ENCODE data around the gene ARHGEF5. TPM values are rescaled to one million over a fixed set of nuclear protein-coding genes. Genes with fewer than 3 reads are reported as not detected.
A peak's percentile ranks its signal among the peaks of the same experiment; 100 is the strongest.

ARHGEF5 gene
- total and polyA plus RNA-seq, 2 donors from 2014 or later: 15.2 to 43.5 TPM

DNA sequence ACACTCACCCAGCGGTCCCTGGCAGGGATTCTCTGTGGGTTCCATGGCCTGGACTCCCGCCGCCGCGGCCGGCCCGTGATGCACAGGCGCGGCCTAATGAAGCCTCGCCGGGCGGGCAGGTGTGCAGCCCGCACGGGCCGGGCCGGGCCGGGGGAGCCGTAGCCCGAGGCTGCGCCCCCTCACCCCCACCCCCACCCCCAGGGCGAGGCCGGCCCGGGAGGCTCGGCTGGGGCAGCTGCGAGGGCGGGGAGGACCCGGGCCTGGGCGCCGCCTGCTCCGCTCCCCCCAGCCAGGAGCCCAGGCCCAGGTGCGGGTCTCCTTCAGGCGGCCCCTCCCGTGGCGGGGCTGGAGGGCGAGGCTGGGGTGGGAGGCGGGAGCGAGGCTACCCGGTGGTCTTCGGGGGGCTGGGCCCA, 48.5 kb downstream of the ARHGEF5 start, which contains the start of gene NOBOX:
Gene NOBOX (minus strand): TSS at position 45 of the 413 bp plus-strand sequence.
- no peak within 1 kb of the TSS for H3K27ac ChIP-seq (ENCODE audit: low read depth in 2 of 2, low read length in 2 of 2)
- DNase-seq (no peak), FAIRE-seq (no peak)
- H3K9ac ChIP-seq (ENCODE audit: low read length in 3 of 3): no peak within 1 kb of the TSS
- intact Hi-C loops (cut with DNase I): loop anchor here (5.0 kb wide), 1 partner anchor 231 kb away; no protein-coding TSS in a partner anchor
- TF ChIP-seq, protein P1, sequence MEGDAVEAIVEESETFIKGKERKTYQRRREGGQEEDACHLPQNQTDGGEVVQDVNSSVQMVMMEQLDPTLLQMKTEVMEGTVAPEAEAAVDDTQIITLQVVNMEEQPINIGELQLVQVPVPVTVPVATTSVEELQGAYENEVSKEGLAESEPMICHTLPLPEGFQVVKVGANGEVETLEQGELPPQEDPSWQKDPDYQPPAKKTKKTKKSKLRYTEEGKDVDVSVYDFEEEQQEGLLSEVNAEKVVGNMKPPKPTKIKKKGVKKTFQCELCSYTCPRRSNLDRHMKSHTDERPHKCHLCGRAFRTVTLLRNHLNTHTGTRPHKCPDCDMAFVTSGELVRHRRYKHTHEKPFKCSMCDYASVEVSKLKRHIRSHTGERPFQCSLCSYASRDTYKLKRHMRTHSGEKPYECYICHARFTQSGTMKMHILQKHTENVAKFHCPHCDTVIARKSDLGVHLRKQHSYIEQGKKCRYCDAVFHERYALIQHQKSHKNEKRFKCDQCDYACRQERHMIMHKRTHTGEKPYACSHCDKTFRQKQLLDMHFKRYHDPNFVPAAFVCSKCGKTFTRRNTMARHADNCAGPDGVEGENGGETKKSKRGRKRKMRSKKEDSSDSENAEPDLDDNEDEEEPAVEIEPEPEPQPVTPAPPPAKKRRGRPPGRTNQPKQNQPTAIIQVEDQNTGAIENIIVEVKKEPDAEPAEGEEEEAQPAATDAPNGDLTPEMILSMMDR (IDR thresholded peaks at IDR 0.05; ENCODE audit: borderline replicate concordance, extremely low read depth, insufficient read depth): no peak
- H3K4me3 ChIP-seq (ENCODE audit: low read length in 3 of 3): no peak within 1 kb of the TSS
- no peaks in the 10 kb centered on the region for H3K27me3 ChIP-seq (ENCODE audit: control insufficient read depth, insufficient read depth, low read length)
- no peaks in the 10 kb centered on the region for H3K9me3 ChIP-seq (ENCODE audit: control insufficient read depth in 2 of 3, insufficient read depth in 1 of 3, low read length in 3 of 3)
- no peaks in the 10 kb centered on the region for H3K4me1 ChIP-seq (ENCODE audit: control insufficient read depth in 2 of 3, insufficient read depth in 2 of 3, low read depth in 1 of 3, low read length in 3 of 3)
- H3K36me3 ChIP-seq (ENCODE audit: control insufficient read depth in 2 of 3, insufficient read depth in 3 of 3, low read length in 3 of 3): no peaks in the 10 kb centered on the region

DNA sequence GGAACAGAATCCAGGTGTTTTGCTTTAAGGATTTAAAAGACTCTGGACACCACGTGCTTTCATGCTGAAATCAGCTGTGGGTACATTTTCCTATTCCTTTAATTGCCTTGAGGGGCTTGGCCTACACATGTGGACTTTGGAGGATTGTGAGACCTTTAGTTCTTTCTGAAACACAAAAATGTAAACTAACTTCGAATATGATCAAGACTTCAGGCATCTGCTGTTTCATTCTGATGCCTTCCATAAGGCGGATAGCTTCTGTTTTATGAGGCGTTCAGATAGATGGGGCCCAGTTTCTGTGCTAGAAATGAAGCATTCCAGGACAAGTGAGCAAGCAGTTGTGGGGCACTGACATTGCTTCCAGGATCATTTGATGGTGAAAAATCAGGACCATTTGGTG, 49.7 kb downstream of the ARHGEF5 start:
- no peaks in the 10 kb centered on the region for H3K4me1 ChIP-seq (ENCODE audit: control insufficient read depth in 2 of 3, insufficient read depth in 2 of 3, low read depth in 1 of 3, low read length in 3 of 3)
- DNase-seq (peak in 3 of 5 donors; percentile 24 to 64 (median 60)), FAIRE-seq (no peak)
- no peak overlapping the region for H3K4me3 ChIP-seq (ENCODE audit: low read length in 3 of 3)
- H3K9ac ChIP-seq (ENCODE audit: low read length in 3 of 3): no peak overlapping the region
- intact Hi-C loops (cut with DNase I): loop anchor here (5.0 kb wide), 1 partner anchor 233 kb away; no protein-coding TSS in a partner anchor
- TF ChIP-seq, protein P1 (IDR thresholded peaks at IDR 0.05; ENCODE audit: borderline replicate concordance, extremely low read depth, insufficient read depth): no peak
- no peaks in the 10 kb centered on the region for H3K27me3 ChIP-seq (ENCODE audit: control insufficient read depth, insufficient read depth, low read length)
- H3K27ac ChIP-seq (ENCODE audit: low read depth in 2 of 2, low read length in 2 of 2): no peak overlapping the region
- no peaks in the 10 kb centered on the region for H3K9me3 ChIP-seq (ENCODE audit: control insufficient read depth in 2 of 3, insufficient read depth in 1 of 3, low read length in 3 of 3)
- H3K36me3 ChIP-seq (ENCODE audit: control insufficient read depth in 2 of 3, insufficient read depth in 3 of 3, low read length in 3 of 3): no peaks in the 10 kb centered on the region

DNA sequence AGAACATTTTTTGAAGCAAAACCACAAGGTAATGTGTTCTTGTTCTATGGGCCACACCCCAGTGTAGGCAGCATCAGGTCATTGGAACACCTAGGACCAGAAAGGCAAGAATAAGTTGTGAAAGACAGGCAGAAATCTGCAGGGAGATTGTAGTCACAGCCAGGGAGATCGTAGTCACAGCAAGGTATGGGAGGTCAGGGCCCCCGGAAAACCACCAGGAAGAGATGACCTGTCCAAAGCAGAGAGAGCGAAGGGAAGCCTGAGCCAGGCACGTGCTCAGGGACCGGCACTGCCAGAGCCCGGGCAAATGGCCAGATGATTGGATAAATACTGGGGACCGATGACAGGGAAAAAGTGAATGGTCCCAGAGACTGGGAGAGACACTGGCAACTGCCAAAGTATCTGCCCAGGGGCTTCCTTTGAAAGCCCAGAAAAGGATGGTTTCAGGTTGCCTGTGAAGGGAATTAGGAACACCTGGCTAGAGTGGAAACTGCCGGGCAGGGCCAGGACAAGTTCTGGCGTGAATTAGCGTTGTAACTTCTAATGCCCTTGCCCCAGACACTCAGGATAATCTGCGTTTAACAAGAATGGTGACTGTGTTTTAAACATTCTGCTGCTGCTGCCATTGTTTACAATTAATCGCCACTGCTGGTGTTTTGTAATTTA, 52.2 kb downstream of the ARHGEF5 start:
- no peak overlapping the region for H3K27ac ChIP-seq (ENCODE audit: low read depth in 2 of 2, low read length in 2 of 2)
- H3K27me3 ChIP-seq (ENCODE audit: control insufficient read depth, insufficient read depth, low read length): no peaks in the 10 kb centered on the region
- DNase-seq (no peak), FAIRE-seq (no peak)
- H3K9ac ChIP-seq (ENCODE audit: low read length in 3 of 3): no peak overlapping the region
- no peaks in the 10 kb centered on the region for H3K36me3 ChIP-seq (ENCODE audit: control insufficient read depth in 2 of 3, insufficient read depth in 3 of 3, low read length in 3 of 3)
- no peaks in the 10 kb centered on the region for H3K4me1 ChIP-seq (ENCODE audit: control insufficient read depth in 2 of 3, insufficient read depth in 2 of 3, low read depth in 1 of 3, low read length in 3 of 3)
- intact Hi-C loops (cut with DNase I): no loop called here
- H3K9me3 ChIP-seq (ENCODE audit: control insufficient read depth in 2 of 3, insufficient read depth in 1 of 3, low read length in 3 of 3): no peaks in the 10 kb centered on the region
- TF ChIP-seq, protein P1 (IDR thresholded peaks at IDR 0.05; ENCODE audit: borderline replicate concordance, extremely low read depth, insufficient read depth): no peak
- no peak overlapping the region for H3K4me3 ChIP-seq (ENCODE audit: low read length in 3 of 3)

Measured in kidney (tissue), 14 donors.